Measurements from ENCODE around the gene STRIP2. TPM values are rescaled to one million over a fixed set of nuclear protein-coding genes. Genes with fewer than 3 reads are reported as not detected.
"Not testable (repeated sequence)": the region's sequence is repeated elsewhere in the genome, so short reads cannot be mapped to it uniquely, and the experiment has no call there.

STRIP2 gene
- total RNA-seq, 2 donors from 2014 or later = 1.9 to 4.7 TPM

- H3K27ac ChIP-seq = no peak overlapping the region
- no peak for DNase-seq
- no peak overlapping the region for H3K9ac ChIP-seq (ENCODE audit: low read depth in 2 of 2, low read length in 2 of 2)
- intact Hi-C loops (cut with DNase I) = no loop called here
- H3K4me1 ChIP-seq = no peaks in the 10 kb centered on the region
- H3K9me3 ChIP-seq = no peaks in the 10 kb centered on the region
- H3K4me3 ChIP-seq = no peak overlapping the region
- TF ChIP-seq, protein P1, sequence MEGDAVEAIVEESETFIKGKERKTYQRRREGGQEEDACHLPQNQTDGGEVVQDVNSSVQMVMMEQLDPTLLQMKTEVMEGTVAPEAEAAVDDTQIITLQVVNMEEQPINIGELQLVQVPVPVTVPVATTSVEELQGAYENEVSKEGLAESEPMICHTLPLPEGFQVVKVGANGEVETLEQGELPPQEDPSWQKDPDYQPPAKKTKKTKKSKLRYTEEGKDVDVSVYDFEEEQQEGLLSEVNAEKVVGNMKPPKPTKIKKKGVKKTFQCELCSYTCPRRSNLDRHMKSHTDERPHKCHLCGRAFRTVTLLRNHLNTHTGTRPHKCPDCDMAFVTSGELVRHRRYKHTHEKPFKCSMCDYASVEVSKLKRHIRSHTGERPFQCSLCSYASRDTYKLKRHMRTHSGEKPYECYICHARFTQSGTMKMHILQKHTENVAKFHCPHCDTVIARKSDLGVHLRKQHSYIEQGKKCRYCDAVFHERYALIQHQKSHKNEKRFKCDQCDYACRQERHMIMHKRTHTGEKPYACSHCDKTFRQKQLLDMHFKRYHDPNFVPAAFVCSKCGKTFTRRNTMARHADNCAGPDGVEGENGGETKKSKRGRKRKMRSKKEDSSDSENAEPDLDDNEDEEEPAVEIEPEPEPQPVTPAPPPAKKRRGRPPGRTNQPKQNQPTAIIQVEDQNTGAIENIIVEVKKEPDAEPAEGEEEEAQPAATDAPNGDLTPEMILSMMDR (IDR thresholded peaks at IDR 0.05) = no peak
- no peaks in the 10 kb centered on the region for H3K36me3 ChIP-seq
- no peaks in the 10 kb centered on the region for H3K27me3 ChIP-seq
Observed at GRCh38 chr7:129468547-129468946, 34.3 kb downstream of the STRIP2 start.

DNA sequence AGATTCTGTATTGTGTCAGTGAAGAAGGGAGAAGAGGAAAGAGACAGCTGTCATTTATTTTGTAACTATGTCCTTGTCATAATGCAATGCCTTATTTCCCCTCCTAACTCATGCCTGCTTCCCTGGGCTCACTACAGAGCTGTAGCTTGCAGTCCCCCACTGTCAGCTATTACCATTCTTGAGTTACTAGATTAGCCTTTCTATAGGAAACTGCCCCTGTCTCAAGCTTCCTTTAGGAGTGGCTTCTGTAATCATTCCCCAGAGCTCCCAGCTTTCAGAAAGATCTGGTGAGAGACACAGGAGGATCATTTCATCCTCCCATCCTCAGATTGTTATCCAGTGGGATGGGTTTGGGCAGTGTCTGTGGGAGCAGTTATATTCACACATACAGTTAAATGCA lies 35.7 kb downstream of the STRIP2 start:
- H3K9ac ChIP-seq (ENCODE audit: low read depth in 2 of 2, low read length in 2 of 2) = no peak overlapping the region
- intact Hi-C loops (cut with DNase I) = loop anchor here (5.0 kb wide), 2 partner anchors 103 to 253 kb away; no protein-coding TSS in a partner anchor
- no peaks in the 10 kb centered on the region for H3K9me3 ChIP-seq
- no peaks in the 10 kb centered on the region for H3K36me3 ChIP-seq
- no peak for DNase-seq
- H3K4me1 ChIP-seq = no peaks in the 10 kb centered on the region
- H3K27me3 ChIP-seq = no peaks in the 10 kb centered on the region
- H3K27ac ChIP-seq = no peak overlapping the region
- H3K4me3 ChIP-seq = no peak overlapping the region
- TF ChIP-seq, protein P1 (IDR thresholded peaks at IDR 0.05) = no peak

GRCh38 chr7:129470411-129470810 lies 36.2 kb downstream of the STRIP2 start:
- Histone ChIP-seq H3K27me3 (no peaks in the 10 kb centered on the region), H3K9me3 (no peaks in the 10 kb centered on the region), H3K9ac (ENCODE audit: low read depth in 2 of 2, low read length in 2 of 2) (no peak overlapping the region), H3K4me1 (no peaks in the 10 kb centered on the region), H3K36me3 (no peaks in the 10 kb centered on the region), H3K4me3 (no peak overlapping the region), H3K27ac (no peak overlapping the region)
- TF ChIP-seq, protein P1 (IDR thresholded peaks at IDR 0.05) = no peak
- intact Hi-C loops (cut with DNase I) = loop anchor here (5.0 kb wide), 2 partner anchors 103 to 253 kb away; no protein-coding TSS in a partner anchor
- DNase-seq = no peak

- H3K27ac ChIP-seq = no peak overlapping the region
- no peak overlapping the region for H3K9ac ChIP-seq (ENCODE audit: low read depth in 2 of 2, low read length in 2 of 2)
Observed at GRCh38 chr7:129471402-129471827, 37.2 kb downstream of the STRIP2 start.

DNA sequence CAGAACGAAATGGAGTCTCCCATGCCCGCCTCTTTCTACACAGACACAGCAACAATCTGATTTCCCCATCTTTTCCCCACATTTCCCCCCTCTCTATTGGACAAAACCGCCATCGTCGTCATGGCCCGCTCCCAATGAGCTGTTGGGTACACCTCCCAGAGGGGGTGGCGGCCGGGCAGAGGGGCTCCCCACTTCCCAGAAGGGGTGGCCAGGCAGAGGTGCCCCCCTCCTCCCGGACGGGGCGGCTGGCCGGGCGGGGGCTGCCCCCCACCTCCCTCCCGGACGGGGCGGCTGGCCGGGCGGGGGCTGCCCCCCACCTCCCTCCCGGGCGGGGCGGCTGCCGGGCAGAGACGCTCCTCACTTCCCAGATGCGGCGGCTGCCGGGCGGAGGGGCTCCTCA lies 41.7 kb downstream of the STRIP2 start:
- H3K9ac ChIP-seq (ENCODE audit: low read depth in 2 of 2, low read length in 2 of 2); DNase-seq; H3K36me3 ChIP-seq; intact Hi-C loops (cut with DNase I); H3K4me1 ChIP-seq; H3K4me3 ChIP-seq; H3K27ac ChIP-seq; H3K9me3 ChIP-seq; H3K27me3 ChIP-seq: not testable (repeated sequence)

More at GRCh38 chr7:129471402-129471827, 37.2 kb downstream of the STRIP2 start:
- no peaks in the 10 kb centered on the region for H3K9me3 ChIP-seq
- TF ChIP-seq, protein P1 (IDR thresholded peaks at IDR 0.05) = no peak
- H3K4me1 ChIP-seq = no peaks in the 10 kb centered on the region
- intact Hi-C loops (cut with DNase I) = loop anchor here (5.0 kb wide), 2 partner anchors 104 to 254 kb away; no protein-coding TSS in a partner anchor
- no peaks in the 10 kb centered on the region for H3K36me3 ChIP-seq
- no peaks in the 10 kb centered on the region for H3K27me3 ChIP-seq
- no peak for DNase-seq
- H3K4me3 ChIP-seq = no peak overlapping the region

GRCh38 chr7:129476398-129476797 lies 42.2 kb downstream of the STRIP2 start:
- H3K9me3 ChIP-seq; H3K4me1 ChIP-seq; H3K36me3 ChIP-seq; DNase-seq; H3K27me3 ChIP-seq; H3K27ac ChIP-seq; H3K9ac ChIP-seq (ENCODE audit: low read depth in 2 of 2, low read length in 2 of 2); H3K4me3 ChIP-seq; intact Hi-C loops (cut with DNase I): not testable (repeated sequence)

Data from colonic mucosa (tissue), 4 donors.